SU-DHL-6 (cell line): ENCODE measurements around the gene ERFL.

Experiments
- CTCF ChIP-seq: fragments of 200-600 bp; sonication (generic); IDR thresholded peaks from one replicate; pipeline ENCODE4 v1.5.1; 2017; ENCODE audit warnings: antibody characterized with exemption, mild to moderate bottlenecking, low read length, moderate library complexity; ENCODE audit not compliant: insufficient read depth, poor library complexity, severe bottlenecking
- EZH2phosphoT487 ChIP-seq: fragments of 200-600 bp; sonication (generic), shearing (Covaris generic); conservative IDR thresholded peaks from 2 replicates; pipeline ENCODE4 v1.6.1; 2018; ENCODE audit warnings: mild to moderate bottlenecking, antibody characterized with exemption, low read length, moderate library complexity, mixed read lengths

GRCh38 chr19:41967054-41967783 is 39.0 kb upstream of the ERFL start:
- TF ChIP-seq CTCF (no peak), EZH2phosphoT487 (no peak)
